GM13976 (cell line): ENCODE data around the gene RAVER1.
A peak's percentile ranks its signal among the peaks of the same experiment; 100 is the strongest.
"Not testable (repeated sequence)": the region's sequence is repeated elsewhere in the genome, so short reads cannot be mapped to it uniquely, and the experiment has no call there.

Experiments
- DNase-seq: peaks from one replicate; pipeline ENCODE4 v3.0.0; 2012; ENCODE audit warnings: low spot score
- CTCF ChIP-seq: IDR thresholded peaks from 2 replicates; pipeline ENCODE4 v1.5.1; 2012; ENCODE audit warnings: borderline replicate concordance, mild to moderate bottlenecking; ENCODE audit not compliant: insufficient read depth; ENCODE audit errors: extremely low read depth, missing control alignments, control extremely low read depth
- in situ Hi-C: fragments of 300-500 bp; cut with MboI; formaldehyde crosslinking; loops from one replicate; pipeline ENCODE4 v1.12.0; 2022; ENCODE audit warnings: low sequenced_read_pairs, mixed read lengths, inconsistent platforms; ENCODE audit not compliant: unreplicated experiment

The RAVER1 gene

DNA sequence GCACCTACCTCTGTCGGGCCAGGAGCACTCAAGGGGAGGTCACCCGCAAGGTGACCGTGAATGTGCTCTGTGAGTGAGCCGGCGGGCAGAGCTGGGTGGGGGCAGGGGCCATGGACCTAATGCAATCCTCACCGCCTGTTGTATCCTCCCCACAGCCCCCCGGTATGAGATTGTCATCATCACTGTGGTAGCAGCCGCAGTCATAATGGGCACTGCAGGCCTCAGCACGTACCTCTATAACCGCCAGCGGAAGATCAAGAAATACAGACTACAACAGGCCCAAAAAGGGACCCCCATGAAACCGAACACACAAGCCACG lies 48.4 kb downstream of the RAVER1 start:
- TF ChIP-seq CTCF, result no peak
- in situ Hi-C loops, result no loop called here
- DNase-seq, result no peak

GRCh38 chr19:10284065-10284959 lies 49.0 kb downstream of the RAVER1 start:
- DNase-seq, result no peak
- no peak for TF ChIP-seq CTCF
- in situ Hi-C loops, result no loop called here

DNA sequence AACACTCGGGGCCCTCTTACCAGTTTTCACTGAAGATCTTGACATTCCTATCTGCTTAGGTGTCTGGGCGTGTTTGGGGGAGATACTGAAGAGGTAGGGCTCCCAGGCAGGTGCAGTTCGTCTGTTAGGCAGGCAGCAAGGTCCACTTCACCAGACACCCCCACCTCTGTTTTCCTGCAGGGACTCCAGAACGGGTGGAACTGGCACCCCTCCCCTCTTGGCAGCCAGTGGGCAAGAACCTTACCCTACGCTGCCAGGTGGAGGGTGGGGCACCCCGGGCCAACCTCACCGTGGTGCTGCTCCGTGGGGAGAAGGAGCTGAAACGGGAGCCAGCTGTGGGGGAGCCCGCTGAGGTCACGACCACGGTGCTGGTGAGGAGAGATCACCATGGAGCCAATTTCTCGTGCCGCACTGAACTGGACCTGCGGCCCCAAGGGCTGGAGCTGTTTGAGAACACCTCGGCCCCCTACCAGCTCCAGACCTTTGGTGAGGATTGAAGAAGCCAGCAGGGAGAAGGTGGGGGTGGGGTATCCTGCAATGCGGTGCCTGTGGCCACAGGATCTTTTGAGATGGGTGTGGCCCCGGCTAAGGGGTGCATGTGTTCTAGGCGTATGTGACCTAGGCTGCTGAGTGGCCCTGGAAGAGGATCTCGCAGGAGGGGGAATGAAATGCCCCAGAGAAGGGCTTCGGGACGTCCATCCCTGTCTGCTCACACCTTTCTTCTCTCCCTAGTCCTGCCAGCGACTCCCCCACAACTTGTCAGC lies 49.8 kb downstream of the RAVER1 start:
- no peak for DNase-seq
- TF ChIP-seq CTCF, result no peak
- in situ Hi-C loops, result no loop called here

- in situ Hi-C loops, DNase-seq: not testable (repeated sequence)
Observed at GRCh38 chr19:10282043-10282442, 51.3 kb downstream of the RAVER1 start.

GRCh38 chr19:10279737-10280442 lies 53.4 kb downstream of the RAVER1 start:
- in situ Hi-C loops, result no loop called here
- TF ChIP-seq CTCF, result no peak
- DNase-seq, result peak; percentile 10

DNA sequence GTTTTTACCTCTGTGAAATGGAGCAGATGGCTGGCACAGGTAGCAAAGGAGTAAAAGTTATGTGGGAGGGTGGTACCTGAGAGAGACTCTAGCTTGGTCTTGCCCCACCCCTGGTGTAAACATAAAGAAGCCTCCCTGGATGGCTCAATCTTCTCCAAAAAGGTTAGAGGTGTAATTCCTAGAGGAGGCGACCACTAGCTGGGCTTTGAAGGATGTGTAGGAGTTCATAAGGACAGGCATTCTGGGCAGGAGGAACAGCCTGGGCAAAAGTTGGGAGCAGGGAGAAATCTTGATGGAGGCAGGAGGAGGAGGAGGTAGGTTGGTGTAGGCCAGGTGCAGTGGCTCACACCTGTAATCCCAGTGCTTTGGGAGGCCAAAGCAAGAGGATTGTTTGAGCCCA lies 54.4 kb downstream of the RAVER1 start:
- TF ChIP-seq CTCF, result no peak
- no peak for DNase-seq
- in situ Hi-C loops, result no loop called here
